ENCODE results near the gene DACH2. TPM values are rescaled to one million over a fixed set of nuclear protein-coding genes. Genes with fewer than 3 reads are reported as not detected.

Gene DACH2
- total RNA-seq, 6 donors from 2014 or later, result not detected

- H3K27me3 ChIP-seq, result no peaks in the 10 kb centered on the region
- no peak for TF ChIP-seq POLR2A (IDR thresholded peaks at IDR 0.05)
- TF ChIP-seq EP300 (IDR thresholded peaks at IDR 0.05), result no peak
- no peak for TF ChIP-seq POLR2AphosphoS5 (IDR thresholded peaks at IDR 0.05)
- no peak for TF ChIP-seq CTCF (IDR thresholded peaks at IDR 0.05)
- H3K36me3 ChIP-seq, result no peaks in the 10 kb centered on the region
- no peak overlapping the region for H3K4me3 ChIP-seq
- DNase-seq (no peak), ATAC-seq (ENCODE audit: low FRiP score in 2 of 2) (no peak)
- H3K27ac ChIP-seq, result no peak overlapping the region
- no peaks in the 10 kb centered on the region for H3K9me3 ChIP-seq
- H3K4me1 ChIP-seq, result no peaks in the 10 kb centered on the region
Measured at GRCh38 chrX:86436116-86436515, 287.9 kb downstream of the DACH2 start.

- no peak for DNase-seq
- no peaks in the 10 kb centered on the region for H3K27me3 ChIP-seq
Measured at GRCh38 chrX:86455495-86455894, 307.2 kb downstream of the DACH2 start.

GRCh38 chrX:86460760-86461159, 312.5 kb downstream of the DACH2 start:
- no peak for DNase-seq
- WGBS, 2 donors, result 41 to 64% methylated on average over 3 of the region's 3 CpGs
- TF ChIP-seq EP300 (IDR thresholded peaks at IDR 0.05) (no peak), POLR2AphosphoS5 (IDR thresholded peaks at IDR 0.05) (no peak), CTCF (IDR thresholded peaks at IDR 0.05) (no peak), POLR2A (IDR thresholded peaks at IDR 0.05) (no peak)

More at GRCh38 chrX:86455495-86455894, 307.2 kb downstream of the DACH2 start:
- Histone ChIP-seq H3K36me3 (no peaks in the 10 kb centered on the region), H3K4me3 (no peak overlapping the region), H3K9me3 (no peaks in the 10 kb centered on the region), H3K27ac (no peak overlapping the region), H3K4me1 (no peaks in the 10 kb centered on the region)
- no peak for ATAC-seq (ENCODE audit: low FRiP score in 2 of 2)
- TF ChIP-seq CTCF (IDR thresholded peaks at IDR 0.05) (no peak), POLR2AphosphoS5 (IDR thresholded peaks at IDR 0.05) (no peak), EP300 (IDR thresholded peaks at IDR 0.05) (no peak), POLR2A (IDR thresholded peaks at IDR 0.05) (no peak)
- WGBS, 2 donors, result 73% methylated on average over 5 of the region's 5 CpGs; no CpG with 5 or more reads in 1 of the 2 donors

GRCh38 chrX:86504297-86504696, 356.0 kb downstream of the DACH2 start:
- Histone ChIP-seq H3K4me3 (no peak overlapping the region), H3K27me3 (no peaks in the 10 kb centered on the region), H3K27ac (no peak overlapping the region), H3K4me1 (no peaks in the 10 kb centered on the region), H3K36me3 (no peaks in the 10 kb centered on the region), H3K9me3 (no peaks in the 10 kb centered on the region)
- DNase-seq, result no peak
- TF ChIP-seq EP300 (IDR thresholded peaks at IDR 0.05), result no peak
- TF ChIP-seq CTCF (IDR thresholded peaks at IDR 0.05), result no peak
- TF ChIP-seq POLR2AphosphoS5 (IDR thresholded peaks at IDR 0.05), result no peak
- no peak for TF ChIP-seq POLR2A (IDR thresholded peaks at IDR 0.05)
- no peak for ATAC-seq (ENCODE audit: low FRiP score in 2 of 2)
- 79 to 92% methylated on average over 1 of the region's 1 CpG for WGBS, 2 donors

More at GRCh38 chrX:86460760-86461159, 312.5 kb downstream of the DACH2 start:
- no peak for ATAC-seq (ENCODE audit: low FRiP score in 2 of 2)
- Histone ChIP-seq H3K4me3 (no peak overlapping the region), H3K9me3 (no peaks in the 10 kb centered on the region), H3K27ac (no peak overlapping the region), H3K4me1 (no peaks in the 10 kb centered on the region), H3K36me3 (no peaks in the 10 kb centered on the region), H3K27me3 (no peaks in the 10 kb centered on the region)

GRCh38 chrX:86507331-86507730, 359.1 kb downstream of the DACH2 start:
- Histone ChIP-seq H3K4me1 (no peaks in the 10 kb centered on the region), H3K27ac (no peak overlapping the region), H3K36me3 (no peaks in the 10 kb centered on the region), H3K9me3 (no peaks in the 10 kb centered on the region), H3K27me3 (no peaks in the 10 kb centered on the region), H3K4me3 (no peak overlapping the region)
- DNase-seq (no peak), ATAC-seq (ENCODE audit: low FRiP score in 2 of 2) (no peak)
- TF ChIP-seq POLR2AphosphoS5 (IDR thresholded peaks at IDR 0.05), result no peak
- no peak for TF ChIP-seq CTCF (IDR thresholded peaks at IDR 0.05)
- no peak for TF ChIP-seq POLR2A (IDR thresholded peaks at IDR 0.05)
- TF ChIP-seq EP300 (IDR thresholded peaks at IDR 0.05), result no peak
- 47% methylated on average over 2 of the region's 2 CpGs for WGBS, 2 donors

Measured in upper lobe of left lung (tissue), 6 donors.